ENCODE results near the gene ESR1.

Gene ESR1

DNA sequence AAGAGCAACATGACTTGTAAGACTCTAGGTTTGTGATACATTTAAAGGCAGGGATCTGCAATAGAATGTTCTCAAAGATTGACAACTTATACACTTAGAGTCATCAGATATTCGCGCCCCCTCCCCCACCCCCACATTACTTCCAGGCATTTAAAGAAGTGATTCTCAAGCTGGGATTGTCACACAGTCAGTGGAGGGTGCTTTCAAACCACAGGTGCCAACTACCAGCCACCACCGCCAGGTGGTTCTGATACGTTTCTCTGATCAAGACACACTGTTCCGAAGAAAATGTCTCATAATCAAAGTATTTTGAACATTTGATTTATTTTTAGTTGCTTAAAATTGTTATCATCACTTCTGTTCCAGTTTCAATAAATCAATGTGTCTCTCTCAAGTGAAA lies 357.5 kb downstream of the ESR1 start:
- H3K4me3 ChIP-seq (ENCODE audit: control insufficient read depth, low read depth, low read length), result no peak overlapping the region
- no peak for DNase-seq (ENCODE audit: low read depth)
- TF ChIP-seq, protein P1, sequence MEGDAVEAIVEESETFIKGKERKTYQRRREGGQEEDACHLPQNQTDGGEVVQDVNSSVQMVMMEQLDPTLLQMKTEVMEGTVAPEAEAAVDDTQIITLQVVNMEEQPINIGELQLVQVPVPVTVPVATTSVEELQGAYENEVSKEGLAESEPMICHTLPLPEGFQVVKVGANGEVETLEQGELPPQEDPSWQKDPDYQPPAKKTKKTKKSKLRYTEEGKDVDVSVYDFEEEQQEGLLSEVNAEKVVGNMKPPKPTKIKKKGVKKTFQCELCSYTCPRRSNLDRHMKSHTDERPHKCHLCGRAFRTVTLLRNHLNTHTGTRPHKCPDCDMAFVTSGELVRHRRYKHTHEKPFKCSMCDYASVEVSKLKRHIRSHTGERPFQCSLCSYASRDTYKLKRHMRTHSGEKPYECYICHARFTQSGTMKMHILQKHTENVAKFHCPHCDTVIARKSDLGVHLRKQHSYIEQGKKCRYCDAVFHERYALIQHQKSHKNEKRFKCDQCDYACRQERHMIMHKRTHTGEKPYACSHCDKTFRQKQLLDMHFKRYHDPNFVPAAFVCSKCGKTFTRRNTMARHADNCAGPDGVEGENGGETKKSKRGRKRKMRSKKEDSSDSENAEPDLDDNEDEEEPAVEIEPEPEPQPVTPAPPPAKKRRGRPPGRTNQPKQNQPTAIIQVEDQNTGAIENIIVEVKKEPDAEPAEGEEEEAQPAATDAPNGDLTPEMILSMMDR (conservative IDR thresholded peaks at IDR 0.05; ENCODE audit: control insufficient read depth, insufficient read depth, low read depth, low read length), result no peak

DNA sequence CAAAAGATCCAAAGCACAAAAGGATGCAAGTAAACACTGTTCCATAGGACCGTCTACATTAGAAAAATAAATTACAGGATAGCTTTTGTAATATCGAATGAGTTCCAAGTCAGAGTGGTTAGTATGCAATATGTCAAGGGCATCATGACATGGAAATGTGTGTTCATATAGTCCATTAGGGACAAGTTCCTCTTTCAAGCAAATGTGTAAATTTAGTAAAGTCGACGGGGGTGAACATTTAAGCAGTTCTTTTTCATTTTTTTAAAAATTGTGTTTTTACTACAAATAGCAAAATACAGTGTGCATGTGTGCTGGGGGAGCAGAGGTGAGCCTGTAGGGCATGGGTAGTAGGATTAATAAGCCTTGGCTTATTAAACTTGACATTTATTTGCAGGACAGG lies 359.0 kb downstream of the ESR1 start:
- H3K4me3 ChIP-seq (ENCODE audit: control insufficient read depth, low read depth, low read length), result no peak overlapping the region
- DNase-seq (ENCODE audit: low read depth), result no peak
- TF ChIP-seq, protein P1 (conservative IDR thresholded peaks at IDR 0.05; ENCODE audit: control insufficient read depth, insufficient read depth, low read depth, low read length), result no peak

DNA sequence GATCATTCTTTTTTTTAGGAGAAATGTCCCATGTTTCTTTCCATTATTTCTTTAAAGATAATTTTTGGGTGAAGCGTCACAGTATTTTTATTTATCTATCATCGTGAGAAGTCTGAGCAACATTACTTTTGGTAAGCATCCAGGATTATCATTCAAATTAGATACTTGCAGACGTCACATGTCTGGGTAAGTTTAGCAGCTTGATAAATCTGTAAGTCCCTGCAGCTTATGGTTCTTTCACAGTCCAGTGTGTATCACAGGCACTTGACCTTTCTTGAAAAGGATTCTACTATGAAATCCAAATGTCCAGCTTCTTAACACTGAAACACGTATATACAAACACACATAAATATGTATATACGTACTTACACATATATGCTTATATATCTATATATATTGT lies 359.4 kb downstream of the ESR1 start:
- TF ChIP-seq, protein P1 (conservative IDR thresholded peaks at IDR 0.05; ENCODE audit: control insufficient read depth, insufficient read depth, low read depth, low read length), result no peak
- H3K4me3 ChIP-seq (ENCODE audit: control insufficient read depth, low read depth, low read length), result no peak overlapping the region
- DNase-seq (ENCODE audit: low read depth), result no peak

DNA sequence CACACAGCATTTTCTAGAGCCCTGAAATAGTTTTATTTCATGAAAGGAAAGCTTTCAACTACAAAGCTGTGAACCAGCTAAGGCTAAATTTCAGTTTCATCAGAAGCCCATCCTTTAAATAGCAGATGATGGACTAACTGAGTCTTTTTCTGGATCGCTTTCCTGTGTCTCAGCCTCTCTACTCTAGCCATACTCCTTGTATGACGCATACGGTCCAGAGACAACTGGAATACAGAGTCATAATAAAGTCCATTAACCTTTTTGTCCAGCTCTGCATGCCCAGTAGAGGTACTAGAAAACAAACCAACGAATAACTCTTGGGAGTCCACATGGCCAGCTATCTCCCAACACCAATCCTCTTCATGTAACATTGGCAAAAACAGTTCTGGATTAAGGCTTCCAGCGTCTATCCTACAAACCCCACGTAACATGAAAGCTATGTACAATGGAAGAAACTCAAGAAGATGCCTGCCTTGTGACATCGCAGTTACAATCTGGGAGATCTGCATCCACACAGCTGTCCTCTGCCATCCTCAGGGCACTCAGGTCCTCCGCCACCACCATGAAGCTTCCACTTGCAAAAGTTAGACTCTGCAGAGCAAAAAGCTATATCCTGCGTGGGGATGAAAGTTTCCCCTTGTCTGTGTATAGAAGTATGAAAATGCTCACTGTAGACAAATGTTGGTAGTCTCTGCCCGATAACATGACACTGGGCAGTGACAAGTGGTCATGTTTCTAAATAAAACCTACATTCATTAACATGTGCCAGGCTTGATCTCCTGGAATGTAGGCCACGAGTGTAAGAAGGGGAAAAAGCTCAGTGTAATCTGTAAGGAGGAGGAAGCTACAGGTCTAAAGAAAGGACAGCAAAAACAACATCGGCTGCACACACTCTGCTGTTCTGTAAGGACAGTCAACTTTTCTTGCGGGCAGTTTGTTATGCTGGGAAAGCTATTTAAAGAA lies 360.4 kb downstream of the ESR1 start:
- no peak overlapping the region for H3K4me3 ChIP-seq (ENCODE audit: control insufficient read depth, low read depth, low read length)
- TF ChIP-seq, protein P1 (conservative IDR thresholded peaks at IDR 0.05; ENCODE audit: control insufficient read depth, insufficient read depth, low read depth, low read length), result no peak
- peak; percentile 33 for DNase-seq (ENCODE audit: low read depth)

DNA sequence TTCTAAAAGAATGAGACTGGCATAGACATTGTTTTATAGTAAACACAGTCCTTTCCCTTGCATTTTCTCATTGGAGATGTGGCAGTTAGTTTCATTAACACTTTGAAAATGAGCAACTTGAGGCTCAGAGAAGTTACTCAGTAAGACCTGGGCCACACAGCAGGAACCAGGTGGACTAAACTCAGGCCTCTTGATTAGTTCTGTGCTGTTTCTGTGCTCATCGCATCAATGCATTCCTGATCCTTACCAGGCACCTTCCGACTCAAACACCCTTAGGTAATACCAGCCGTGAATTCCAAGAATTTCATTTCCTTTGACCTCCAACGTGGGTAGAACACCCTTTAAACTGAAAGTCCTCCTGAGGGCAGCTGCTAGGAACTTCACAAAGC lies 362.8 kb downstream of the ESR1 start:
- TF ChIP-seq, protein P1 (conservative IDR thresholded peaks at IDR 0.05; ENCODE audit: control insufficient read depth, insufficient read depth, low read depth, low read length), result no peak
- H3K4me3 ChIP-seq (ENCODE audit: control insufficient read depth, low read depth, low read length), result no peak overlapping the region
- no peak for DNase-seq (ENCODE audit: low read depth)

DNA sequence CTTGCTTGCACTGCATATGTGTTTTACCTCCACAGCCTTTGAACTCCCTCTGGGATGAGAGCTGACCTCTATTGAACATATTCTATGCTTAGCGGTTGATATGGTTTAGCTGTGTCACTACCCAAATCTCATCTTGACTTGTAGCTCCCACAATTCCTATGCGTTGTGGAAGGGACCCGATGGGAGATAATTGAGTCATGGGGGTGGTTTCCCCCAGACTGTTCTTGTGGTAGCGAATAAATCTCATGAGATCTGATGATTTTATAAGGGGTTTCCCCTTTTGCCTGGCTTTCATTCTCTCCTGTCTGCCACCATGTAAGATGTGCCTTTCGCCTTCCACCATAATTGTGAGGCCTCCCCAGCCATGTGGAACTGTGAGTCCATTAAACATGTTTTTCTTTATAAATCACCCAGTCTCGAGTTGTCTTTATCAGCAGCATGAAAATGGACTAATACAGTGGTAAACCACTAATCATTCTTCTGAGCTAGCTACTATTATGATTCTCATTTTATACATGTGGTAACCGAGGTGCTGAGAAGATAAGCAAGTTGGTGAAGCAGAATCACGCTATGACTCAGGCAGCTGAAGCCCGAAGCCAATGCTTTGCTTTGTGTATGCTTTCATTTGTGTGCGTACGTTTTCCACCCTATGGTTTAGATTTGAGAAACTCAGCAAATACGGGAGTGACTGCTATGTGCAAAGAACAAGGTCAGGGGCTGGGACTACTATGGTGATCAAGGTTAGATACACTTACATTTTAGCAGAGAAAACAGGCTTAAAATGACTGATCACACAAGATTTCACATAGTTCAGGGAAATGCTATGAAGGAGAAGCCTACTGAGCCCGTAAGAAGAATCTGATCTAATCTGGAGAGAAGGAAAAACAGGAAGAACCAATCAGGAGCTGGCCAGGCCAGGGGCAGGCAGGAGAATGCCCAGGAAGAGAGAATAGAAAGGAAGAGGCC lies 363.5 kb downstream of the ESR1 start:
- H3K4me3 ChIP-seq (ENCODE audit: control insufficient read depth, low read depth, low read length), result no peak overlapping the region
- TF ChIP-seq, protein P1 (conservative IDR thresholded peaks at IDR 0.05; ENCODE audit: control insufficient read depth, insufficient read depth, low read depth, low read length), result no peak
- no peak for DNase-seq (ENCODE audit: low read depth)
